ENCODE results near the gene OPN1MW. TPM values are rescaled to one million over a fixed set of nuclear protein-coding genes. Genes with fewer than 3 reads are reported as not detected.
"Not testable (repeated sequence)": the region's sequence is repeated elsewhere in the genome, so short reads cannot be mapped to it uniquely, and the experiment has no call there.

Gene OPN1MW
- total RNA-seq, 4 donors from 2014 or later, result not detected

GRCh38 chrX:154194316-154194715, 11.9 kb downstream of the OPN1MW start:
- DNase-seq (ENCODE audit: low spot score in 2 of 2); H3K4me3 ChIP-seq (ENCODE audit: low read depth, poor library complexity, severe bottlenecking); intact Hi-C loops (cut with DNase I; ENCODE audit: low total_unique reads): not testable (repeated sequence)
- WGBS, 2 donors, result no CpG with 5 or more reads among the region's 2 CpGs

- DNase-seq (ENCODE audit: low spot score in 2 of 2); intact Hi-C loops (cut with DNase I; ENCODE audit: low total_unique reads); H3K4me3 ChIP-seq (ENCODE audit: low read depth, poor library complexity, severe bottlenecking): not testable (repeated sequence)
- WGBS, 2 donors, result no CpG with 5 or more reads among the region's 15 CpGs
Observed at GRCh38 chrX:154196466-154196865, 14.1 kb downstream of the OPN1MW start.

GRCh38 chrX:154209670-154210418, 27.4 kb downstream of the OPN1MW start:
- no CpG with 5 or more reads among the region's 21 CpGs for WGBS, 2 donors
- intact Hi-C loops (cut with DNase I; ENCODE audit: low total_unique reads); H3K4me3 ChIP-seq (ENCODE audit: low read depth, poor library complexity, severe bottlenecking); DNase-seq (ENCODE audit: low spot score in 2 of 2): not testable (repeated sequence)

- H3K4me3 ChIP-seq (ENCODE audit: low read depth, poor library complexity, severe bottlenecking); intact Hi-C loops (cut with DNase I; ENCODE audit: low total_unique reads): not testable (repeated sequence)
- 83 to 85% methylated on average over 6 to 7 of the region's 9 CpGs for WGBS, 2 donors
- peak in 1 of 2 donors; percentile 72 for DNase-seq (ENCODE audit: low spot score in 2 of 2)
Observed at GRCh38 chrX:154211057-154211456, 28.7 kb downstream of the OPN1MW start.

- DNase-seq (ENCODE audit: low spot score in 2 of 2); H3K4me3 ChIP-seq (ENCODE audit: low read depth, poor library complexity, severe bottlenecking); intact Hi-C loops (cut with DNase I; ENCODE audit: low total_unique reads): not testable (repeated sequence)
- no CpG with 5 or more reads among the region's 10 CpGs for WGBS, 2 donors
Observed at GRCh38 chrX:154211499-154211898, 29.1 kb downstream of the OPN1MW start.

- H3K4me3 ChIP-seq (ENCODE audit: low read depth, poor library complexity, severe bottlenecking); DNase-seq (ENCODE audit: low spot score in 2 of 2); intact Hi-C loops (cut with DNase I; ENCODE audit: low total_unique reads): not testable (repeated sequence)
- WGBS, 2 donors, result no CpG with 5 or more reads among the region's 16 CpGs
Observed at GRCh38 chrX:154219456-154219855, 37.1 kb downstream of the OPN1MW start, which contains the start of gene OPN1MW2. Gene OPN1MW2 (plus strand): TSS chrX:154219756. CDS start chrX:154219816, 60 bp downstream.

GRCh38 chrX:154225292-154225691, 42.9 kb downstream of the OPN1MW start:
- no CpG with 5 or more reads among the region's 6 CpGs for WGBS, 2 donors
- intact Hi-C loops (cut with DNase I; ENCODE audit: low total_unique reads); DNase-seq (ENCODE audit: low spot score in 2 of 2); H3K4me3 ChIP-seq (ENCODE audit: low read depth, poor library complexity, severe bottlenecking): not testable (repeated sequence)

- WGBS, 2 donors, result no CpG with 5 or more reads among the region's 9 CpGs
- H3K4me3 ChIP-seq (ENCODE audit: low read depth, poor library complexity, severe bottlenecking); intact Hi-C loops (cut with DNase I; ENCODE audit: low total_unique reads); DNase-seq (ENCODE audit: low spot score in 2 of 2): not testable (repeated sequence)
Observed at GRCh38 chrX:154226706-154227105, 44.3 kb downstream of the OPN1MW start.

GRCh38 chrX:154231443-154231842, 49.0 kb downstream of the OPN1MW start:
- H3K4me3 ChIP-seq (ENCODE audit: low read depth, poor library complexity, severe bottlenecking); intact Hi-C loops (cut with DNase I; ENCODE audit: low total_unique reads); DNase-seq (ENCODE audit: low spot score in 2 of 2): not testable (repeated sequence)
- no CpG with 5 or more reads among the region's 3 CpGs for WGBS, 2 donors

- no CpG with 5 or more reads among the region's 16 CpGs for WGBS, 2 donors
- intact Hi-C loops (cut with DNase I; ENCODE audit: low total_unique reads); H3K4me3 ChIP-seq (ENCODE audit: low read depth, poor library complexity, severe bottlenecking); DNase-seq (ENCODE audit: low spot score in 2 of 2): not testable (repeated sequence)
Observed at GRCh38 chrX:154233620-154234019, 51.2 kb downstream of the OPN1MW start.

- intact Hi-C loops (cut with DNase I; ENCODE audit: low total_unique reads), result not testable (repeated sequence)
- peak in 1 of 2 donors; percentile 23 for DNase-seq (ENCODE audit: low spot score in 2 of 2)
Observed at GRCh38 chrX:154238939-154239559, 56.7 kb downstream of the OPN1MW start.

GRCh38 chrX:154239982-154240503, 57.6 kb downstream of the OPN1MW start:
- intact Hi-C loops (cut with DNase I; ENCODE audit: low total_unique reads); H3K4me3 ChIP-seq (ENCODE audit: low read depth, poor library complexity, severe bottlenecking): not testable (repeated sequence)
- DNase-seq (ENCODE audit: low spot score in 2 of 2), result peak in 1 of 2 donors; percentile 68
- WGBS, 2 donors, result 80 to 81% methylated on average over 7 of the region's 8 CpGs

More at GRCh38 chrX:154238939-154239559, 56.7 kb downstream of the OPN1MW start:
- H3K4me3 ChIP-seq (ENCODE audit: low read depth, poor library complexity, severe bottlenecking), result not testable (repeated sequence)
- WGBS, 2 donors, result 75% methylated on average over 1 of the region's 11 CpGs; no CpG with 5 or more reads in 1 of the 2 donors

Measured in lower leg skin (tissue), 4 donors.